Loucy (cell line): Measurements from ENCODE around the gene ADGRG2.

Experiments used
- EZH2phosphoT487 ChIP-seq: fragments of 200-600 bp; IDR thresholded peaks from 2 replicates; pipeline ENCODE4 v1.6.1; 2018; ENCODE audit warnings: antibody characterized with exemption, mild to moderate bottlenecking, moderate library complexity, borderline replicate concordance
- TF ChIP-seq, protein P1 (sequence below): fragments of 200-600 bp; sonication (generic); conservative IDR thresholded peaks from 2 replicates; pipeline ENCODE4 v1.5.1; 2014; ENCODE audit warnings: mild to moderate bottlenecking, antibody characterized with exemption, low read length

- TF ChIP-seq, protein P1, sequence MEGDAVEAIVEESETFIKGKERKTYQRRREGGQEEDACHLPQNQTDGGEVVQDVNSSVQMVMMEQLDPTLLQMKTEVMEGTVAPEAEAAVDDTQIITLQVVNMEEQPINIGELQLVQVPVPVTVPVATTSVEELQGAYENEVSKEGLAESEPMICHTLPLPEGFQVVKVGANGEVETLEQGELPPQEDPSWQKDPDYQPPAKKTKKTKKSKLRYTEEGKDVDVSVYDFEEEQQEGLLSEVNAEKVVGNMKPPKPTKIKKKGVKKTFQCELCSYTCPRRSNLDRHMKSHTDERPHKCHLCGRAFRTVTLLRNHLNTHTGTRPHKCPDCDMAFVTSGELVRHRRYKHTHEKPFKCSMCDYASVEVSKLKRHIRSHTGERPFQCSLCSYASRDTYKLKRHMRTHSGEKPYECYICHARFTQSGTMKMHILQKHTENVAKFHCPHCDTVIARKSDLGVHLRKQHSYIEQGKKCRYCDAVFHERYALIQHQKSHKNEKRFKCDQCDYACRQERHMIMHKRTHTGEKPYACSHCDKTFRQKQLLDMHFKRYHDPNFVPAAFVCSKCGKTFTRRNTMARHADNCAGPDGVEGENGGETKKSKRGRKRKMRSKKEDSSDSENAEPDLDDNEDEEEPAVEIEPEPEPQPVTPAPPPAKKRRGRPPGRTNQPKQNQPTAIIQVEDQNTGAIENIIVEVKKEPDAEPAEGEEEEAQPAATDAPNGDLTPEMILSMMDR: no peak
- no peak for TF ChIP-seq EZH2phosphoT487
Measured at GRCh38 chrX:18994713-18995112, 127.6 kb downstream of the ADGRG2 start.
